ENCODE measurements around the gene PORCN.
"Not testable (repeated sequence)": the region's sequence is repeated elsewhere in the genome, so short reads cannot be mapped to it uniquely, and the experiment has no call there.

The PORCN gene

GRCh38 chrX:48548871-48549270, 40.1 kb downstream of the PORCN start:
- DNase-seq, result no peak

GRCh38 chrX:48555731-48556325, 47.0 kb downstream of the PORCN start:
- DNase-seq, result not testable (repeated sequence)

- no peak for DNase-seq
Measured at GRCh38 chrX:48558271-48558670, 49.5 kb downstream of the PORCN start.

GRCh38 chrX:48559636-48560035, 50.8 kb downstream of the PORCN start:
- no peak for DNase-seq

GRCh38 chrX:48560056-48560455, 51.3 kb downstream of the PORCN start:
- DNase-seq, result no peak

GRCh38 chrX:48560681-48561080, 51.9 kb downstream of the PORCN start:
- DNase-seq, result no peak

GRCh38 chrX:48569958-48570357, 61.2 kb downstream of the PORCN start:
- DNase-seq, result no peak
